GM13976 (cell line): Measurements from ENCODE around the gene TRPC4.

Experiments
- DNase-seq: peaks from one replicate; pipeline ENCODE4 v3.0.0; 2012; ENCODE audit warnings: low spot score
- in situ Hi-C: fragments of 300-500 bp; cut with MboI; formaldehyde crosslinking; loops from one replicate; pipeline ENCODE4 v1.12.0; 2022; ENCODE audit warnings: low sequenced_read_pairs, mixed read lengths, inconsistent platforms; ENCODE audit not compliant: unreplicated experiment
- TF ChIP-seq, protein P1 (sequence below): IDR thresholded peaks from 2 replicates; pipeline ENCODE4 v1.5.1; 2012; ENCODE audit warnings: borderline replicate concordance, mild to moderate bottlenecking; ENCODE audit not compliant: insufficient read depth; ENCODE audit errors: extremely low read depth, missing control alignments, control extremely low read depth

The TRPC4 gene

DNA sequence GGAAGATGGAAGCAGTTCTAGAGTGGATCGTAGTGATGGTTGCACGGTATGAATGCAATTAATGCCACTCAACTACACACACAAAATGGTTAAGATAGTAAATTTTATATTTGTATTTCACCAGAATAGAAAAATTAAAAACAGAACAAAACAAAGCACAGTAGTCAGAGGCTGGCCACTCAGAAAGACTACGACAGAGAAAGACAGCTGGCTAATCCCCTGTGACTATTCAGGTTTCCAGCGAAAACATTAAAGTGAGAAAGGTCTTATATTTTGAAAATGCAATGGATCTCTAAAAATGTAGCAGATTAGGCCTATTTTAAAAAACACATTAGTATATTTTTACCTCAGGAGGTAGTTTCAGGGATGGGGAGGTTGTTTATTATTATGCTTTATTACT, 139.7 kb downstream of the TRPC4 start:
- in situ Hi-C loops = no loop called here
- DNase-seq = no peak
- TF ChIP-seq, protein P1, sequence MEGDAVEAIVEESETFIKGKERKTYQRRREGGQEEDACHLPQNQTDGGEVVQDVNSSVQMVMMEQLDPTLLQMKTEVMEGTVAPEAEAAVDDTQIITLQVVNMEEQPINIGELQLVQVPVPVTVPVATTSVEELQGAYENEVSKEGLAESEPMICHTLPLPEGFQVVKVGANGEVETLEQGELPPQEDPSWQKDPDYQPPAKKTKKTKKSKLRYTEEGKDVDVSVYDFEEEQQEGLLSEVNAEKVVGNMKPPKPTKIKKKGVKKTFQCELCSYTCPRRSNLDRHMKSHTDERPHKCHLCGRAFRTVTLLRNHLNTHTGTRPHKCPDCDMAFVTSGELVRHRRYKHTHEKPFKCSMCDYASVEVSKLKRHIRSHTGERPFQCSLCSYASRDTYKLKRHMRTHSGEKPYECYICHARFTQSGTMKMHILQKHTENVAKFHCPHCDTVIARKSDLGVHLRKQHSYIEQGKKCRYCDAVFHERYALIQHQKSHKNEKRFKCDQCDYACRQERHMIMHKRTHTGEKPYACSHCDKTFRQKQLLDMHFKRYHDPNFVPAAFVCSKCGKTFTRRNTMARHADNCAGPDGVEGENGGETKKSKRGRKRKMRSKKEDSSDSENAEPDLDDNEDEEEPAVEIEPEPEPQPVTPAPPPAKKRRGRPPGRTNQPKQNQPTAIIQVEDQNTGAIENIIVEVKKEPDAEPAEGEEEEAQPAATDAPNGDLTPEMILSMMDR = no peak

GRCh38 chr13:37716420-37717195, 153.0 kb downstream of the TRPC4 start:
- in situ Hi-C loops = no loop called here
- TF ChIP-seq, protein P1 = no peak
- no peak for DNase-seq

DNA sequence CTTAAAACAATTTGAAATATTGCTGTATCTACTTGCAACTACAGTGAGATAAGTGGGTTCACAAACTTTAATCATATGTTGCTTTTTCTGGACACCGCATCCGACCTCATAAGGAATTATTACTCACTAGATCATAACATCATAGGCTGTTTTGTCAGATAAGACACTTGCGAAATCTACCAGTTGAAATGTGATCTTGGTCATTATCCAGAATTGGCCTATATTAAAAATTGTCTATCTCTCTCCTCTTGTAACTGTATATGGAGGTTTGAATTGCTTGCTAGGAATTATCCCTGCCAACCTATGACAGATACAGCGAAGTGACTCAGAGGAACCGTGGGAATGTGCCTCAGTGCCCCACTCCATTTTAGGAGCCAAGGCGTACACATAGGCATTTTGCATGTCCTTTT, 154.0 kb downstream of the TRPC4 start:
- in situ Hi-C loops = no loop called here
- TF ChIP-seq, protein P1 = no peak
- no peak for DNase-seq

GRCh38 chr13:37709318-37709717, 160.3 kb downstream of the TRPC4 start:
- DNase-seq = no peak
- TF ChIP-seq, protein P1 = no peak
- in situ Hi-C loops = no loop called here

DNA sequence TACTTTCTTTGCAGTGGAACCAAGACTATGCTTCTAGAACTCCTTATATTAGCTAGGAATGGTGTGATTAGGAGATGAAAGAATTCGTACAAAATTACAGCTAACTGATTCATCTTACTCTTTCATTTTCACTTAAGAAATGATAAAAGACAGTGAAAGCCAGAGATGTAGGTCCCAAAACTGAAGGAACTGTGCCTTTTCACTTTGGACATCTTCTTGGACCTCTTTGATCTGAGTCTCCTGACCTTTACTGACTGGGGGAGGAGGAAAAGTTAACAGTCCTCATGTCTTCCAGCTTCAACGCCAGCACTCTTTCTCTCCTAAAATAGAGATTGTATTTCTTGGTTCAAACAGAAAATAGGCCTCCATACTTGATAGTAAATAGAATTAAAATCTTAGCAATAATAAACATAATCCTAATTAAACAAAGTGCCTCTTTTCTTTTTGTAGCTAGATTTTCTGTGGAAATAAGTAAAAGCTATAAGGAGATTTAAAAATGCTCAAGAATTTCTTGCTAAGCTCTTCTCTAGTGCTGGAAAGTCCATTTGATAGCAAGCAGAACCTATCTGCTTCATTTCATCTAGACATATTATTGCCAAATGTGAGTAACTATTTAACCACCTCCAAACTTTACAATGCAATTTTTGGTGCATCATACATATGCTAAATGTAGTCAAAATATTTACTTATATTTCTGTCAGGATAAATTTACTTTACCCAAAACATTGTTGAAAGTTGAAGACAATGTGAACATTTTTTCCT, 161.7 kb downstream of the TRPC4 start:
- in situ Hi-C loops = no loop called here

DNA sequence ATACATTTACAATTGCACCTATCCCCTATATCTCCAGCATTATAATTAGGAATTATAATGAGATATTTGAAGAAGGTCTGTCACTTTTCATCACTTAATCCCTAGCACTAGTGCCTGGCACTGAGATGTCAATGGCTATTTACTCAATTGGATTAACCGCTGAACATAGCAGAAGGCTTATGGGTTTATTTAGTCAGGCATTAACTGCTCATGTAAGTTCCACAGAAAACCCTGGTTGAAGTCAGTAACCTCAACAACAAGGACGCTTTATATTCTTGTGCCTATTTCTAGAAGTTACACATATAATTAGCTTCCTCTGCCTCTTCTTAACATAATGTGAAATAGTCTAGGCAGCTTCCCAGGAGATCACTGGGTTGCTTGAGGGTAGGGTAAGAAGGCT, 163.5 kb downstream of the TRPC4 start:
- in situ Hi-C loops = no loop called here
- TF ChIP-seq, protein P1 = no peak
- no peak for DNase-seq

More for the DNA sequence above, 161.7 kb downstream of the TRPC4 start:
- TF ChIP-seq, protein P1 = no peak
- no peak for DNase-seq
